ENCODE data around the gene MMEL1.

Gene MMEL1

GRCh38 chr1:2604844-2605508, 27.8 kb downstream of the MMEL1 start:
- Histone ChIP-seq H3K4me3 (ENCODE audit: insufficient read depth, low read depth, low read length) (no peak overlapping the region), H3K9me3 (ENCODE audit: control insufficient read depth, low read length) (no peaks in the 10 kb centered on the region), H3K36me3 (ENCODE audit: control insufficient read depth, insufficient read depth, low read length) (no peaks in the 10 kb centered on the region), H3K4me1 (ENCODE audit: control insufficient read depth, insufficient read depth, low read length) (no peaks in the 10 kb centered on the region), H3K27ac (ENCODE audit: insufficient read depth, low read depth, low read length, poor library complexity, severe bottlenecking) (no peak overlapping the region), H3K27me3 (ENCODE audit: control insufficient read depth, insufficient read depth, low read length, poor library complexity, severe bottlenecking) (no peaks in the 10 kb centered on the region)
- 90 to 92% methylated on average over 14 of the region's 14 CpGs for WGBS, 2 experiments

- Histone ChIP-seq H3K27me3 (ENCODE audit: control insufficient read depth, insufficient read depth, low read length, poor library complexity, severe bottlenecking) (no peaks in the 10 kb centered on the region), H3K4me3 (ENCODE audit: insufficient read depth, low read depth, low read length) (no peak overlapping the region), H3K27ac (ENCODE audit: insufficient read depth, low read depth, low read length, poor library complexity, severe bottlenecking) (no peak overlapping the region), H3K36me3 (ENCODE audit: control insufficient read depth, insufficient read depth, low read length) (no peaks in the 10 kb centered on the region), H3K9me3 (ENCODE audit: control insufficient read depth, low read length) (no peaks in the 10 kb centered on the region), H3K4me1 (ENCODE audit: control insufficient read depth, insufficient read depth, low read length) (no peaks in the 10 kb centered on the region)
- WGBS, 2 experiments: 89 to 91% methylated on average over 19 of the region's 19 CpGs
Observed at GRCh38 chr1:2604156-2604843, 28.5 kb downstream of the MMEL1 start.

DNA sequence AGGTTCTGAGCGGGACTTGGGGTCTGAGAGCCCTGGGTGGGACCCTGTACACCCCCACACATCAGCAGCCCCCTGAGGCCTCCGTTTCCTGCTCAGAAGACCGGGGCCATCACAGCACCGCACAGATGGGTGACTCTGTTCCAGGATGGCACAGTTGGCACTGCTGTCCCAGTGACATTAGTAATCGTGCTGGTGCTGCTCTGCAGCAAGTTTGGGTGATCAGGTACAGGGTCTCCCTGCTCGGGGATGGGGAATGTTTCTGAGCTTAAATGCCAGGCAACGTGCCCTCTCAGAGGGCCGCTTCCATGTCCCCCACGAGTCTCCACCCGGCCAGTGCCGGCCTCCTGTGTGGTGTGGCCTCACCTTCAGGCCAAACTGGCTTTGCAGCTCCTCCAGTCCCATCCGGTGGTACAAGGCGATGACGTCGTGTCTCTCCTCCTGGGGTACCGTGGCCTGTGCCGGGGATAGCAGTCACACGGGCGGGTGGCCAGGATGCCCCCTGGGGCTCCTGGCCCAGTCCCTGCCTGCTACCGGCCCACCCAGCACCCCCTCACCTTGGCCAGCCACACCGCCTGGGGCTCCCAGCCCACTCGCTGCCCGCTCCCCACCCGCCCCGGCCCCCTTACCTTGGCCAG, 29.2 kb downstream of the MMEL1 start:
- Histone ChIP-seq H3K27ac (ENCODE audit: insufficient read depth, low read depth, low read length, poor library complexity, severe bottlenecking) (no peak overlapping the region), H3K36me3 (ENCODE audit: control insufficient read depth, insufficient read depth, low read length) (no peaks in the 10 kb centered on the region), H3K9me3 (ENCODE audit: control insufficient read depth, low read length) (no peaks in the 10 kb centered on the region), H3K4me1 (ENCODE audit: control insufficient read depth, insufficient read depth, low read length) (no peaks in the 10 kb centered on the region), H3K27me3 (ENCODE audit: control insufficient read depth, insufficient read depth, low read length, poor library complexity, severe bottlenecking) (no peaks in the 10 kb centered on the region), H3K4me3 (ENCODE audit: insufficient read depth, low read depth, low read length) (no peak overlapping the region)
- WGBS, 2 experiments: 91 to 92% methylated on average over 25 of the region's 25 CpGs

- Histone ChIP-seq H3K4me1 (ENCODE audit: control insufficient read depth, insufficient read depth, low read length) (no peaks in the 10 kb centered on the region), H3K4me3 (ENCODE audit: insufficient read depth, low read depth, low read length) (no peak overlapping the region), H3K9me3 (ENCODE audit: control insufficient read depth, low read length) (no peaks in the 10 kb centered on the region), H3K27me3 (ENCODE audit: control insufficient read depth, insufficient read depth, low read length, poor library complexity, severe bottlenecking) (no peaks in the 10 kb centered on the region), H3K36me3 (ENCODE audit: control insufficient read depth, insufficient read depth, low read length) (no peaks in the 10 kb centered on the region), H3K27ac (ENCODE audit: insufficient read depth, low read depth, low read length, poor library complexity, severe bottlenecking) (no peak overlapping the region)
- 86 to 87% methylated on average over 18 of the region's 18 CpGs for WGBS, 2 experiments
Observed at GRCh38 chr1:2602866-2603520, 29.8 kb downstream of the MMEL1 start.

GRCh38 chr1:2602311-2602835, 30.4 kb downstream of the MMEL1 start:
- Histone ChIP-seq H3K4me3 (ENCODE audit: insufficient read depth, low read depth, low read length) (no peak overlapping the region), H3K27ac (ENCODE audit: insufficient read depth, low read depth, low read length, poor library complexity, severe bottlenecking) (no peak overlapping the region), H3K27me3 (ENCODE audit: control insufficient read depth, insufficient read depth, low read length, poor library complexity, severe bottlenecking) (no peaks in the 10 kb centered on the region), H3K9me3 (ENCODE audit: control insufficient read depth, low read length) (no peaks in the 10 kb centered on the region), H3K4me1 (ENCODE audit: control insufficient read depth, insufficient read depth, low read length) (no peaks in the 10 kb centered on the region), H3K36me3 (ENCODE audit: control insufficient read depth, insufficient read depth, low read length) (no peaks in the 10 kb centered on the region)
- 86 to 89% methylated on average over 15 of the region's 15 CpGs for WGBS, 2 experiments

GRCh38 chr1:2601721-2602303, 31.0 kb downstream of the MMEL1 start:
- H3K9me3 ChIP-seq (ENCODE audit: control insufficient read depth, low read length): no peaks in the 10 kb centered on the region
- H3K36me3 ChIP-seq (ENCODE audit: control insufficient read depth, insufficient read depth, low read length): no peaks in the 10 kb centered on the region
- 84 to 86% methylated on average over 18 of the region's 18 CpGs for WGBS, 2 experiments

GRCh38 chr1:2598329-2598931, 34.4 kb downstream of the MMEL1 start:
- no peak overlapping the region for H3K27ac ChIP-seq (ENCODE audit: insufficient read depth, low read depth, low read length, poor library complexity, severe bottlenecking)
- 82 to 85% methylated on average over 3 of the region's 3 CpGs for WGBS, 2 experiments
- no peak overlapping the region for H3K4me3 ChIP-seq (ENCODE audit: insufficient read depth, low read depth, low read length)
- no peaks in the 10 kb centered on the region for H3K36me3 ChIP-seq (ENCODE audit: control insufficient read depth, insufficient read depth, low read length)
- H3K9me3 ChIP-seq (ENCODE audit: control insufficient read depth, low read length): no peaks in the 10 kb centered on the region
- H3K27me3 ChIP-seq (ENCODE audit: control insufficient read depth, insufficient read depth, low read length, poor library complexity, severe bottlenecking): no peaks in the 10 kb centered on the region
- no peaks in the 10 kb centered on the region for H3K4me1 ChIP-seq (ENCODE audit: control insufficient read depth, insufficient read depth, low read length)

More at GRCh38 chr1:2601721-2602303, 31.0 kb downstream of the MMEL1 start:
- Histone ChIP-seq H3K27ac (ENCODE audit: insufficient read depth, low read depth, low read length, poor library complexity, severe bottlenecking) (no peak overlapping the region), H3K27me3 (ENCODE audit: control insufficient read depth, insufficient read depth, low read length, poor library complexity, severe bottlenecking) (no peaks in the 10 kb centered on the region), H3K4me1 (ENCODE audit: control insufficient read depth, insufficient read depth, low read length) (no peaks in the 10 kb centered on the region), H3K4me3 (ENCODE audit: insufficient read depth, low read depth, low read length) (no peak overlapping the region)

GRCh38 chr1:2597441-2598328, 35.1 kb downstream of the MMEL1 start:
- H3K36me3 ChIP-seq (ENCODE audit: control insufficient read depth, insufficient read depth, low read length): no peaks in the 10 kb centered on the region
- 83 to 84% methylated on average over 34 of the region's 34 CpGs for WGBS, 2 experiments
- H3K27me3 ChIP-seq (ENCODE audit: control insufficient read depth, insufficient read depth, low read length, poor library complexity, severe bottlenecking): no peaks in the 10 kb centered on the region
- H3K4me3 ChIP-seq (ENCODE audit: insufficient read depth, low read depth, low read length): no peak overlapping the region
- no peaks in the 10 kb centered on the region for H3K4me1 ChIP-seq (ENCODE audit: control insufficient read depth, insufficient read depth, low read length)
- no peak overlapping the region for H3K27ac ChIP-seq (ENCODE audit: insufficient read depth, low read depth, low read length, poor library complexity, severe bottlenecking)
- no peaks in the 10 kb centered on the region for H3K9me3 ChIP-seq (ENCODE audit: control insufficient read depth, low read length)
